Neural crest cell (in vitro differentiated cells): ENCODE results near the gene SMIM38. TPM values are rescaled to one million over a fixed set of nuclear protein-coding genes. Genes with fewer than 3 reads are reported as not detected.

Experiments
- DNase-seq: peaks from one replicate; pipeline ENCODE4 v3.0.0; 2021; ENCODE audit warnings: low read depth, mixed read lengths, low spot score
- H3K27ac Mint-ChIP-seq: one replicate; pipeline ENCODE4 v1.8.0; 2021; ENCODE audit warnings: mild to moderate bottlenecking, mixed read lengths; ENCODE audit not compliant: unreplicated experiment
- H3K27me3 Mint-ChIP-seq: 2 replicates; pipeline ENCODE4 v1.8.0; 2021; ENCODE audit warnings: low read depth, mild to moderate bottlenecking, mixed read lengths
- H3K36me3 Mint-ChIP-seq: 2 replicates; pipeline ENCODE4 v1.8.0; 2021; ENCODE audit warnings: low read depth, mild to moderate bottlenecking, mixed read lengths
- H3K4me1 Mint-ChIP-seq: 2 replicates; pipeline ENCODE4 v1.8.0; 2021; ENCODE audit warnings: mixed read lengths
- H3K4me3 Mint-ChIP-seq: one replicate; pipeline ENCODE4 v1.8.0; 2021; ENCODE audit warnings: mild to moderate bottlenecking, mixed read lengths
- H3K9me3 Mint-ChIP-seq: 2 replicates; pipeline ENCODE4 v1.8.0; 2021; ENCODE audit warnings: mixed read lengths
- total RNA-seq: library from RNA; stranded (reverse); gene quantifications from 2 replicates; pipeline ENCODE4 v1.2.1, GENCODE V29; 2021
- TF ChIP-seq, protein P1 (sequence below): fragments of 200-600 bp; sonication (generic); conservative IDR thresholded peaks from 2 replicates; pipeline ENCODE4 v1.5.0; 2021; ENCODE audit warnings: antibody characterized with exemption, mild to moderate bottlenecking

Gene SMIM38
- total RNA-seq, 1 donor from 2014 or later: 1.4 TPM

DNA sequence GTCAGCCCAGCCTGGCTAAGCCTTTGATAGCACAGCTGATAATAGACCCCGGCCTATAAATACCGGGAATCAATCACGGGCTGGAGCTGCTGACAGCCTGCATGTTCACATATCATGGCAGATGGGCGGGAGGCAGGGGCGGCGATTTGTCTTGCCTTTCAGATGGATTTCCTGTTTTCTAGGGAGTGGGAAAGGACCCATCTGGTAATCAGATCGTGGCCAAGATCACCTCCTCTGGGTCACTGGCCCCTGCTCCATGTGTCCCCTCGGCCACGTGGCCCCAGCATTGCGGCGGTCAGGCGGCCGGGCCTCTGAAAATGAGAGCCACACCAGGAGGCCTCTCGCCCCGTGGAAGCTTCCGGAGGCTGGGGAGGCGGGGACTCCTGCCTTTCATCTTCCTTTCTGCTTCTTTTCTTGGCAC, 36.6 kb downstream of the SMIM38 start:
- Mint-ChIP-seq H3K36me3 (peaks cover 14% of the 10 kb centered on the region), H3K9me3 (peaks cover 24% of the 10 kb centered on the region), H3K27me3 (no peaks in the 10 kb centered on the region), H3K4me1 (peaks cover 19% of the 10 kb centered on the region), H3K4me3 (no peak overlapping the region), H3K27ac (peak overlapping the region; percentile 28)
- no peak for DNase-seq
- TF ChIP-seq, protein P1, sequence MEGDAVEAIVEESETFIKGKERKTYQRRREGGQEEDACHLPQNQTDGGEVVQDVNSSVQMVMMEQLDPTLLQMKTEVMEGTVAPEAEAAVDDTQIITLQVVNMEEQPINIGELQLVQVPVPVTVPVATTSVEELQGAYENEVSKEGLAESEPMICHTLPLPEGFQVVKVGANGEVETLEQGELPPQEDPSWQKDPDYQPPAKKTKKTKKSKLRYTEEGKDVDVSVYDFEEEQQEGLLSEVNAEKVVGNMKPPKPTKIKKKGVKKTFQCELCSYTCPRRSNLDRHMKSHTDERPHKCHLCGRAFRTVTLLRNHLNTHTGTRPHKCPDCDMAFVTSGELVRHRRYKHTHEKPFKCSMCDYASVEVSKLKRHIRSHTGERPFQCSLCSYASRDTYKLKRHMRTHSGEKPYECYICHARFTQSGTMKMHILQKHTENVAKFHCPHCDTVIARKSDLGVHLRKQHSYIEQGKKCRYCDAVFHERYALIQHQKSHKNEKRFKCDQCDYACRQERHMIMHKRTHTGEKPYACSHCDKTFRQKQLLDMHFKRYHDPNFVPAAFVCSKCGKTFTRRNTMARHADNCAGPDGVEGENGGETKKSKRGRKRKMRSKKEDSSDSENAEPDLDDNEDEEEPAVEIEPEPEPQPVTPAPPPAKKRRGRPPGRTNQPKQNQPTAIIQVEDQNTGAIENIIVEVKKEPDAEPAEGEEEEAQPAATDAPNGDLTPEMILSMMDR: no peak

DNA sequence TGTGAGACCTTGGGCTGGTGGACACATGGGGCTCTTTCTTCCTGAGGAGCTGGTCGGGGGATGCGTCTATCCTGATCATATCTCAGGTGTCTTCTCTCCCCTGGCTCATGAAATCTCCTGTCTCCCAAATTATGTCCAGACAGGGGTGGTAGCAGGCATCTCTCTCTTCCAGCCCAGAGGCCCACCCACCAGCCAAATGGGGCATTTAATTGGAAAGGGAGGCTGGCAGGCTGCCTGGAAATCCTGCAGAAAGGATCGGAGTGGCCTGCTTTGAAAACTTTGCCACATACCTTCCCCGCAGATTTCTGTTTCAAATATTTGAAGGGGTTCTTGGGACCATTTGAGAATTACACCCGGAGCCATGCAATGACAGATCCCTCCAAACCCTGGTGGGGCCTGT, 37.4 kb downstream of the SMIM38 start:
- TF ChIP-seq, protein P1: no peak
- Mint-ChIP-seq H3K27me3 (no peaks in the 10 kb centered on the region), H3K36me3 (peaks cover 14% of the 10 kb centered on the region), H3K4me1 (peaks cover 19% of the 10 kb centered on the region), H3K27ac (no peak overlapping the region), H3K4me3 (no peak overlapping the region), H3K9me3 (peaks cover 20% of the 10 kb centered on the region)
- no peak for DNase-seq

- Mint-ChIP-seq H3K27me3 (peaks cover 1% of the 10 kb centered on the region), H3K9me3 (peaks cover 18% of the 10 kb centered on the region), H3K4me3 (no peak overlapping the region), H3K27ac (no peak overlapping the region), H3K36me3 (peaks cover 14% of the 10 kb centered on the region), H3K4me1 (peaks cover 19% of the 10 kb centered on the region)
- DNase-seq: no peak
- TF ChIP-seq, protein P1: no peak
Observed at GRCh38 chr11:69193629-69194028, 37.9 kb downstream of the SMIM38 start.

- Mint-ChIP-seq H3K36me3 (peaks cover 12% of the 10 kb centered on the region), H3K27me3 (peaks cover 7% of the 10 kb centered on the region), H3K4me1 (peaks cover 20% of the 10 kb centered on the region), H3K4me3 (no peak overlapping the region), H3K27ac (no peak overlapping the region), H3K9me3 (peaks cover 17% of the 10 kb centered on the region)
- TF ChIP-seq, protein P1: no peak
- no peak for DNase-seq
Observed at GRCh38 chr11:69194396-69194795, 38.7 kb downstream of the SMIM38 start.

DNA sequence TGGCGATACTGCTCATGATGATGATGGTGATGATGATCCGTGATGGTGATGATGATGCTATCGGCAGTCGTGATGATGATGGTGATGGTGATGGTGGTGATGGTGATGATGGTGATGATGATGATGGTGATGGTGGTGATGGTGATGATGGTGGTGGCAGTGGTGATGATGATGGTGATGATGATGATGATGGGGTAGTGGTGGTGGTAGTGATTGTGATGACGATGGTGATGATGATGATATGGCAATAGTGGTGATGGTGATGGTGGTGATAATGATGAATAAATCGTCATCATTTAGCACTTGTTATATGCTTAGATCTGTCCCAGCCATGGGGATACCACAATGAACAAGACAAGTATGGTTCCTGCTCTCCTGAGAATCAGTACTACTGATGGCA, 39.2 kb downstream of the SMIM38 start:
- peaks cover 17% of the 10 kb centered on the region for H3K9me3 Mint-ChIP-seq
- no peak overlapping the region for H3K27ac Mint-ChIP-seq
- peaks cover 26% of the 10 kb centered on the region for H3K4me1 Mint-ChIP-seq
- TF ChIP-seq, protein P1: no peak
- H3K36me3 Mint-ChIP-seq: peaks cover 12% of the 10 kb centered on the region
- H3K27me3 Mint-ChIP-seq: peaks cover 13% of the 10 kb centered on the region
- H3K4me3 Mint-ChIP-seq: no peak overlapping the region
- no peak for DNase-seq
